AG04450 (cell line): Measurements from ENCODE around the gene C7. TPM values are rescaled to one million over a fixed set of nuclear protein-coding genes. Genes with fewer than 3 reads are reported as not detected.
"Not testable (repeated sequence)": the region's sequence is repeated elsewhere in the genome, so short reads cannot be mapped to it uniquely, and the experiment has no call there.

Experiments
- CTCF ChIA-PET: fragments of 300-600, 350-600 bp; formaldehyde crosslinking; extraction: SDS; loops from one replicate; lab custom pipeline; 2022; ENCODE audit warnings: antibody characterized with exemption, inconsistent platforms; lab: Charles Lee
- POLR2A ChIA-PET: fragments of 350-600 bp; formaldehyde crosslinking; extraction: SDS; loops from one replicate; lab custom pipeline; 2021; ENCODE audit warnings: antibody characterized with exemption, inconsistent platforms; lab: Yijun Ruan, JAX
- DNase-seq: peaks from one replicate; pipeline ENCODE4 v3.0.0-alpha.2; 2011; ENCODE audit warnings: low read depth, low spot score
- H3K27ac ChIP-seq: one replicate; pipeline ENCODE4 v1.5.1; 2012; ENCODE audit warnings: low read depth, low read length, control low read depth
- H3K27me3 ChIP-seq: one replicate; pipeline ENCODE4 v1.6.0; 2012; ENCODE audit warnings: low read length; ENCODE audit not compliant: control insufficient read depth, insufficient read depth
- H3K4me3 ChIP-seq: 2 replicates; pipeline ENCODE4 v1.5.1; 2011; ENCODE audit warnings: mild to moderate bottlenecking, low read depth, low read length, control low read depth
- H3K9me3 ChIP-seq: 2 replicates; pipeline ENCODE4 v1.5.1; 2012; ENCODE audit warnings: low read length; ENCODE audit not compliant: control insufficient read depth, insufficient read depth
- CTCF ChIP-seq: IDR thresholded peaks from 2 replicates; pipeline ENCODE4 v1.5.1; 2011; ENCODE audit warnings: low read depth, low read length, control low read depth, inconsistent platforms
- polyA minus RNA-seq: library from RNA; depleted of rRNA, polyadenylated mRNA; stranded (reverse); fragments of >200 nt; gene quantifications from 2 replicates; pipeline ENCODE4 v1.2.3, GENCODE V29; 2011; rRNA and poly(A)+ RNA removed
- polyA plus RNA-seq: library from polyadenylated mRNA; depleted of rRNA; stranded (reverse); fragments of >200 nt; gene quantifications from 2 replicates; pipeline ENCODE4 v1.2.3, GENCODE V29; 2011; rRNA removed

The C7 gene
- polyA plus RNA-seq (14.4 and 17.1 TPM in 2 replicates), polyA minus RNA-seq (3.4 and 3.9 TPM in 2 replicates)

- DNase-seq, result no peak
- ChIA-PET POLR2A (no interaction called here), CTCF (no interaction called here)
- no peak within 1 kb of the TSS for H3K27ac ChIP-seq
- no peak within 1 kb of the TSS for H3K4me3 ChIP-seq
- H3K27me3 ChIP-seq, result no peaks in the 10 kb centered on the region
- no peak for TF ChIP-seq CTCF
- H3K9me3 ChIP-seq, result no peaks in the 10 kb centered on the region
Measured at GRCh38 chr5:40909264-40909663, at the start of gene C7. Gene C7 (plus strand): TSS chr5:40909497. CDS start chr5:40909611, 114 bp downstream.

- H3K9me3 ChIP-seq, result no peaks in the 10 kb centered on the region
- DNase-seq, result no peak
Measured at GRCh38 chr5:40860711-40861110, 48.6 kb upstream of the C7 start.

DNA sequence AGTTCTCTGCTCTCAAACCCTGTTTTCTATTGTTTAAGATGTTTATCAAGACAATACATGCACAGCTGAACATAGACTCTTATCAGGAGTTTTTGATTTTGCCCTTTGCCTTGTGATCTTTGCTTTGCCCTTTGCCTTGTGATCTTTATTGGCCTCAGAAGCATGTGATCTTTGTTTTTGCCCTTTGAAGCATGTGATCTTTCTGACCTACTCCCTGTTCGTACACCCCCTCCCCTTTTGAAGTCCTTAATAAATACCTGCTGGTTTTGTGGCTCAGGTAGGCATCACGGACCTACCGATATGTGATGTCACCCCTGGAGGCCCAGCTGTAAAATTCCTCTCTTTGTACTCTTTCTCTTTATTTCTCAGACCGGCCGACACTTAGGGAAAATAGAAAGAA, 44.3 kb upstream of the C7 start:
- CTCF ChIA-PET, DNase-seq, H3K9me3 ChIP-seq, H3K4me3 ChIP-seq, H3K27me3 ChIP-seq, H3K27ac ChIP-seq, POLR2A ChIA-PET: not testable (repeated sequence)

More at GRCh38 chr5:40860711-40861110, 48.6 kb upstream of the C7 start:
- ChIA-PET CTCF (no interaction called here), POLR2A (no interaction called here)
- no peak for TF ChIP-seq CTCF
- H3K27me3 ChIP-seq, result no peaks in the 10 kb centered on the region
- no peak overlapping the region for H3K27ac ChIP-seq
- H3K4me3 ChIP-seq, result no peak overlapping the region

- DNase-seq, result no peak
- ChIA-PET POLR2A (no interaction called here), CTCF (interaction anchor here (1.1 kb wide), 1 partner anchor 12 kb away, joined by 3 read pairs; no protein-coding TSS in a partner anchor)
- Histone ChIP-seq H3K27me3 (peaks cover 2% of the 10 kb centered on the region), H3K9me3 (no peaks in the 10 kb centered on the region), H3K27ac (no peak overlapping the region), H3K4me3 (no peak overlapping the region)
- no peak for TF ChIP-seq CTCF
Measured at GRCh38 chr5:40866844-40867243, 42.5 kb upstream of the C7 start.

GRCh38 chr5:40869384-40869783, 39.9 kb upstream of the C7 start:
- CTCF ChIA-PET, result no interaction called here
- H3K9me3 ChIP-seq, result no peaks in the 10 kb centered on the region
- POLR2A ChIA-PET, result no interaction called here

More at GRCh38 chr5:40869384-40869783, 39.9 kb upstream of the C7 start:
- Histone ChIP-seq H3K27ac (no peak overlapping the region), H3K4me3 (no peak overlapping the region), H3K27me3 (peaks cover 2% of the 10 kb centered on the region)
- TF ChIP-seq CTCF, result no peak
- DNase-seq, result no peak
